Stimulated activated CD4-positive, alpha-beta T cell treated with anti-CD3 and anti-CD28 coated beads, Interleukin-12 subunit alpha, Interleukin-12 subunit beta, amount 100 ng/mL, for 24 hours (primary cell): ENCODE data around the gene XRCC4.
A peak's percentile ranks its signal among the peaks of the same experiment; 100 is the strongest.
"Not testable (repeated sequence)": the region's sequence is repeated elsewhere in the genome, so short reads cannot be mapped to it uniquely, and the experiment has no call there.

ENCODE experiments used
- DNase-seq, 2 experiments: peaks; one replicate each; pipeline ENCODE4 v3.0.0-alpha.2; 2020; ENCODE audit warnings: low read depth in 2 of 2

Gene XRCC4

DNA sequence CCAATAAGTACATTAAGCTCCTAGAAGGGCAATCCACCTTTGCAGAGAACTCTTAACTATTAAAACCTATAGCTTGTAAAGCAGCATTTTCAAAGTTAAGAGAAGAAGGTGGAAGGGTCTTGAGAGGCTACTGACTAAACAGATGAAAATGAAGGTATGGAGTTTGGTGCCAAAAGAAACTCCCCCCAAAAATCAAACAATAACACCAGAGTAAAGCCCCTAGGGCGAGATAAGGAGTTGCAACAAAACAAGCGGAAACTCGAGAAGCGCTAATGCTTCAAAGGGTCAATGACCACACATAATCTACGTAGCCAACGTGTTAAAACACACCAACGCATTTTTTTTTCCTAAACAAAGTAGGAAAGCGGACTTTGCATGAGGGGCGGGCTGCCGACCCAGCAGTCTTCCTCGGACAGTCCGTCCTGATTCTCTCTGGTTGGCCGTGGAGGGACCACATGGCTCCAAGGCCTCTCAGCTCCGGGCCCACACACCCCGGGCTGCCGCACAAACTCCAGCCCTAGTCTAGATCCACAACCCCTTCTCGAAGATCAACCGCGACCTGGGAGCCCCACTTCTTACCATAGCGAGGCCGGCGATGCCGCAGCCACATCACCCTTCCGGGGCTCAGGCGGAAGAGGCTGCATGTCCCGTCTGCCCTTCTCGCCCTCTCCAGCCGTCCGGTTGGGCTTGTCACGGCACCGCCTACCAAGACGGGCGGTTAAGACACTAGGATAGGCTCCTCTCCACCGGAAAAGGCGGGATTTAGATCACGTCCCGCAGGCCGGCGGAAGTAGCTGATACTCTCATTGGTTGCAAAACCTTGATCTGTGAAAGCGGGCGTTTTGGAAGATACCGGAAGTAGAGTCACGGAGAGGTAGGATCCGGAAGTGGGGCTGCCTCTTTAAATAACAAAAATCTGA is at the start of gene XRCC4, which contains the start of gene TMEM167A:
Gene XRCC4 (plus strand): TSS at position 806 of the 920 bp plus-strand sequence. CDS start 27,373 bp downstream, outside the sequence.
Gene TMEM167A (minus strand): TSS at position 653 of the 920 bp plus-strand sequence. CDS start 71 bp downstream, at position 582.
- DNase-seq, result peak; percentile 86 to 88

DNA sequence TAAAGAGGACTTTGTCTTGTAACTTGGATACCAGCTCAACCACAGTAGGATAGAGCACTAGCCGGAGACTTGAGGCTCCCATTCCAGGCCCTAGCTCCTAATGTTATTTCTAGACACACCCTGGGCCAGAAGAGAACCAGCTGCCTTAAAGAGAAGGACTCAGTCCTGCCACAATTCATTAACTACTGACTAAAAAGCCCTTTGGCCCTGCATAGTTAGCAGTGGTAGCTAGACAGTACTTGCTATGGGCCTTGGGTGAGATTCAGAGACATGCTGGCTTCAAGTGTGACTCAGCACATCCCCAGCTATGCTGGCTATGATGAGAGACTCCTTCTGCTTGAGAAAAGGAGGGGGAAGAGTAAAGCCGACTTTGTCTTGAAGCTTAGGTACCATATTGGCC is 47.4 kb upstream of the XRCC4 start:
- no peak for DNase-seq

DNA sequence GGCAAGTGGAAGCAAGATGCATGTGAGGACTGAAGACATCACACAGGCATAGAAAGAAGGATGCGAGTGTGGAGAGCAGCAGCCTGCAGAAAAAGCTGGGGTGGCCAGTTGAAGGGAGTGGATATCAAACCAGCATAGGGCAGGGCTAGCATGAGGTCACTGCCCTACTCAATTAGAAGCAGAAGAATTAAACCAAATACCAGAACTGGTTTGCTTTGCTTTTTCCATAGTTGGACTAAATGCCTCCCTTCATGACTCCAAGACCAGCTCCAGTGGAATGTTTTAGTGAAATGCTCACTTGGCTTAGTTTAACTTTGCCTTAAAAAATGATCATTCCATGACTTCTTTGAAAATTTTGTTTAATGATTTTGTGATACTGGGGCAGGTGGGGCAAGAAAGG is 46.0 kb upstream of the XRCC4 start:
- no peak for DNase-seq

- DNase-seq, result no peak
These were observed 43.3 kb upstream of the XRCC4 start for GRCh38 chr5:83034036-83034435.

DNA sequence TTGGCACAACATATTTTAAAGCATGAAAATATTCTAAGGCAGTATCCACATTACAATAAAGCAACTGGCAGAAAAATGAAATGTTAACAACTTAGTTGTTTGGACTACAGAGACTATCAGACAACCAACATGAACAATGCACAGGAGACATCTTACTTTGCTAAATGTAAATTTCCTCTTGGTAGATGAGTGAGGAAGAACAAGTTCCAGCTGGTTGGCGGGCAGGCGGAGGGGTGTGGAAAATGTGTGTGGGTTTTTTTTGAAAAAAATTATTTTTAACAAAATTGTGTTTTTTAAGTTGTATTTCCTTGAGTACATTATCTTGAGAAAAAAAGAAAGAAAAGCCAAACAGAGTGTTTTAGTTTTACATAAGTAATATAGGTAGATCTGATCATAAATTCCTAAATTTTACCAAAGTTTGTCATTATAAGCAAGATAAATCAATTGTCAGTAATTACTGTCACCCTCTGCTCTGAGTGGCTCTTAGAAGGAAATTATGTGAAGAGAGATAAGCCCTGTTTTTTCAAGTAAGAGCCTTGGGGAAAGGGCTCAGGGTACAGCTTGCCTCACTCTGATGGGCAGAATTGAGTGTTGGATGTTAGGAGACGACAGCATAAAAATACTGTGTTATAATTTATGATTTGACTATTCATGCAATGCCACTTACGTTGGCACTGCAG is 42.7 kb upstream of the XRCC4 start:
- no peak for DNase-seq

- DNase-seq, result no peak
These were observed 41.8 kb upstream of the XRCC4 start for GRCh38 chr5:83035373-83036100.

GRCh38 chr5:83036991-83037575 is 40.3 kb upstream of the XRCC4 start:
- DNase-seq, result no peak

GRCh38 chr5:83038924-83039323 is 38.4 kb upstream of the XRCC4 start:
- no peak for DNase-seq

GRCh38 chr5:83042507-83042906 is 34.8 kb upstream of the XRCC4 start:
- no peak for DNase-seq

- no peak for DNase-seq
These were observed 32.4 kb upstream of the XRCC4 start for GRCh38 chr5:83044926-83045325.

DNA sequence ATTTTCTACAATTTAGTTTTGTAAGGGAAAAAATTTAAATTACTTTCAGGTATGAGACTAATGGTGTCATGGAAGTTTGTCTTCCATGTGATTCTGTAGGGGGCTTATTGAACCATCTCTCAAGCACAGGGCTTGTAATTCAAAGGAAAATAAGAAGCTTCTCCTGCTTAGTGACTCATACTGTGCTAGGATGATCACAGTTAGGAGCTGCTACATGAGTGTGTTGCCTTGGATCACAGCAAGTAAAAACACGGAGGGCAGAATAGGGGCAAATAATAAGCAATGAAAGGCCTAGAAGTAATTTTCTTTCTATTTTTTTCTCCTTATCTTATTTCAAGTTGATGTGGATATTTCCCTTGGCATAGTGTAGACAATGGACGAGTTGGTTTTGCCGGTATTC is 29.1 kb upstream of the XRCC4 start:
- no peak for DNase-seq

GRCh38 chr5:83048811-83049210 is 28.5 kb upstream of the XRCC4 start:
- no peak for DNase-seq

DNA sequence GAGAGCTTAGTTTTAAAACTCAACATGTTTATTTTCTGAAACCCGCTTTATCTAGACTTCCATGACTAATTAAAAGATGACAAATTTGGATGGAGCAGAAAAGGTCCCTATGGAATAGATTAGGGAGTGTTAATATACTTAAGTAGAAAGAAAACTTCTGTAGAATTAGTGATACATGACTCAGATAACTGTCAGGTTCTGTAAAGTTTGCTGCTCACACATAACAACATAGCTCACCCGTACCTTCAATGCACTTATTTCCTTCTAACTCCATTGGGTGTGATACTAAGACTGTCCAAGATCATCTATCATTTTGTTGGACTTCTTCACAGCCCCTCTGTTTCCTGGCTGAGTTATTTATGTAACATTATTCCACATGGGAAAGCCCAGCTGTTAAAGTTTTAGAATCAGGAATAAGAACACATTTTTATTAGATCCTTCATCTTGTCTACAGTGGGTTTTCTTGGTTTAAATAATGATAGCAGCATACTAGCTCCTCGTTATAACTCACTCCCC is 27.9 kb upstream of the XRCC4 start:
- no peak for DNase-seq

DNA sequence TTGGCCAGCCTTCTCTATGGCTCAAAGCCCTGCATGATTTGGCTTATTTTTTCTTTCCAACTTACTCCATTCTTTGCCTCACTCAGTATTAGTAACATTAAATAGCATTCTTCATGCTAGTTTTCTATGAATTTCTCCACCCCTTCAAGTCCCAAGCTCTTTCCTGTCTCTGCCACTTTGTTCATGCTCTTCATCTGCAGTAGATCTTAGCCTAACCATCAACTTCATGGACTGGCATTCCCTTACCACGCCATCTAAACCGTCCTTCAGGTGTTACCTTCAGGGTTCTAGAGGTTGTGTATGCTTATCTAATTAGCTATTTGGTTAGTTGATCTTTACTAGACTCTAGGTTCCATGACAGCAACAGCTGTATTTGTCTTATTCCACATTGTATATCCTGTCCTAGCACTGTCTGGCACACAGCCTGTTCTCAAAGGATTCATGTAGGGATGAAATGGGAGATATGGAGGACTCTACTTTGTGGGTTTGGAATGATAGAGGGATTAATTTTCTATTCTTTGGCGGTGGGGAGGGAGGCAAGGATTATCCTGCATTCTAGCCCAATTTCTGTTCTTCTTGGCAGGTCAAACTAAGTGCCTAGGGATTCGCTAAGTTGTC is 26.5 kb upstream of the XRCC4 start:
- no peak for DNase-seq

GRCh38 chr5:83055166-83055565 is 22.2 kb upstream of the XRCC4 start:
- no peak for DNase-seq

DNA sequence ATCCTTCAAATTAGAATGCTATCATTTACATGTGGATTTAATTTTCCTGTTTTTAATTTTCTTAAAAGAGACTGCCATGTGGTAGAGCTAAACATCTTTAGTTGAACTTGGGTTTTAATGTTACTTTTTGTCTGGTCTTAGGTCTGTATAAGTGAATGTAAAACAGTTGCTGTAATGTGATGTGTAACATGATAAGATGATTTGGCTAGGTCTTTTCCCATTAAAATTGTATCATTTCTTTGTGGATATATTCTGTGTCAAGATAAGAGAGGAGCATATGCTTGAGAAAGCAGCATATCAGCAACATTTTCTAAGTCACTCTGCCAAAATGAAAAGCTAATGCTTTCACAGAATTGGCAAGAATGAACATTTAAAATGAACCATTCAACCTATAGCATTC is 18.6 kb upstream of the XRCC4 start:
- no peak for DNase-seq

DNA sequence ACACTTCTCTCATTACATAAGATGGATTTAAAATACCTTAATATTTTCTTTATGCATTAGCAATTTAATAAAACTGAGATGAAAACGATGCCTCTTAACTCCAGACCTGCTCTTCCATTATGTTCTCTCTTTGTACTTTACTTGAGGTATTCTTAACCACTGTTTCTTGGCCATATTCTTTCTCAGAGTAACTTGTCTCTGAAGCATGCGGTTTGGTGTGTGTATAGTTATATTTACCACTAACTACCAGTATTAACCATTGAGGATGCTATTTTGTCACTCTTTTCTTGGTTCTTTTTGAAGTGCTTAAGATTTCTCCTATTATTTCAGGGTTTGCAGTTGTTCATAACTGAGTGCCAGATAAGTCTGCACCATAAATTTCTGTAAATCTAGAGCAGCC is 18.0 kb upstream of the XRCC4 start:
- no peak for DNase-seq

- no peak for DNase-seq
These were observed 10.7 kb upstream of the XRCC4 start for GRCh38 chr5:83066548-83067110.

GRCh38 chr5:83067377-83067776 is 10.0 kb upstream of the XRCC4 start:
- DNase-seq, result not testable (repeated sequence)

DNA sequence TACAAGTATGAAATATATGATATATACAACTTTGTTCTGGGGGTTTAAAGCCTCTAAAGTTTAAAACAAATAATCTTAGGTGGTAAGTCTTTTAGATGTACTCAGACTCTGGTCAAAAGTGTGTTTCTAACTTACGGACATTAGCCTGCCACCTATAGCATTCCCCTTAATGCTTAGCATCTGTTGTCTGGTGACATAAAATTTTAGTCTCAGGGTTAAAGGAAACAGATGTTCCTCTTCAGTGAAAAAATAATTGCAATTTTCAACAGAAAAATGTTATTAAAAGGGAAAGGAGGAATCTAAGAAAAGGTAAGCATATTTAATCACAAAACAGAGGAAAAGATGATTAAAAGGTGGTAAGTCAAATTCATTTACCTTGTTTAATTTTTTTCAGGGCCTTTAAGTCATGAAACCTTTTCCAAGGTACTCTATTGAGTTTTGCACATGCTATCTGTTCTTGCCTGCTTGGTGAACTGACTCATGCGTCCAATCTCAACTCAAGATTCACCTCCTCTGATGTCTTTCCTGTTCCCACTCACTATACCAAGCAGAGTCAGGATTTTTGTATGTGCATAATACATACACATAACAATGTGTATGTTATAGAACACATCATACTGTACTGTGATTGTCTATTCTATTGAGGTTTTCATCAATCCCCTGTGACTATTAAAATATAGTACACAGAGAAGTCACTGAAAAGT is 8.1 kb upstream of the XRCC4 start:
- DNase-seq, result no peak
